Spleen (tissue), 11 donors: ENCODE measurements around the gene TTLL3. TPM values are rescaled to one million over a fixed set of nuclear protein-coding genes. Genes with fewer than 3 reads are reported as not detected.

Source experiments
- DNase-seq: peaks from one replicate; pipeline ENCODE4 v3.0.0-alpha.2; 2020
- H3K27ac ChIP-seq, 8 donors: fragments of 200-600 bp; sonication (generic) in 7 of 8; 1 replicate in 4 of 8; 2 replicates in 4 of 8; pipeline versions ENCODE4 v1.5.0 to v1.8.0; 2016 to 2021; ENCODE audit warnings: inconsistent platforms in 4 of 8, mild to moderate bottlenecking in 4 of 8, moderate library complexity in 1 of 8
- H3K27me3 ChIP-seq, 7 donors: fragments of 200-600 bp; sonication (generic) in 6 of 7; replicated peaks in 1 of 7; 1 replicate in 4 of 7; 2 replicates in 3 of 7; pipeline versions ENCODE4 v1.5.0 to v1.8.0; 2016 to 2021; ENCODE audit warnings: inconsistent platforms in 3 of 7, mild to moderate bottlenecking in 1 of 7
- H3K36me3 ChIP-seq, 6 donors: fragments of 200-600 bp; sonication (generic) in 5 of 6; 1 replicate in 4 of 6; 2 replicates in 2 of 6; pipeline versions ENCODE4 v1.5.0 to v1.8.0; 2016 to 2021; ENCODE audit warnings: inconsistent platforms in 2 of 6
- H3K4me1 ChIP-seq, 6 donors: fragments of 200-600 bp; sonication (generic) in 5 of 6; 1 replicate in 3 of 6; 2 replicates in 3 of 6; pipeline versions ENCODE4 v1.5.0 to v1.8.0; 2016 to 2021; ENCODE audit warnings: inconsistent platforms in 3 of 6
- H3K4me3 ChIP-seq, 8 donors: fragments of 200-600 bp; sonication (generic) in 7 of 8; 1 replicate in 4 of 8; 2 replicates in 4 of 8; pipeline versions ENCODE4 v1.5.0 to v1.8.0; 2016 to 2021; ENCODE audit warnings: inconsistent platforms in 4 of 8, mild to moderate bottlenecking in 4 of 8, moderate library complexity in 2 of 8
- H3K9me3 ChIP-seq, 8 donors: fragments of 200-600 bp; sonication (generic) in 7 of 8; 1 replicate in 4 of 8; 2 replicates in 4 of 8; pipeline versions ENCODE4 v1.5.0 to v1.8.0; 2016 to 2021; ENCODE audit warnings: inconsistent platforms in 4 of 8
- CTCF ChIP-seq, 11 experiments: fragments of 200-600 bp in 7 of 11; fragments of 450-650 bp in 4 of 11; sonication (generic) in 4 of 11; IDR thresholded peaks in 8 of 11; conservative IDR thresholded peaks in 3 of 11; 1 replicate in 7 of 11; 2 replicates in 4 of 11; pipeline versions ENCODE4 v1.4.0 to v1.8.0; 2016 to 2021; ENCODE audit warnings: antibody characterized with exemption in 11 of 11, inconsistent platforms in 4 of 11, mild to moderate bottlenecking in 1 of 11
- POLR2A ChIP-seq, 3 donors: fragments of 450-650 bp; IDR thresholded peaks; one replicate each; pipeline ENCODE4 v1.5.1; 2017; ENCODE audit warnings: antibody characterized with exemption in 3 of 3, mild to moderate bottlenecking in 1 of 3
- POLR2AphosphoS5 ChIP-seq, 3 donors: sonication (generic); formaldehyde crosslinking; IDR thresholded peaks; one replicate each; pipeline ENCODE4 v1.5.1; 2017; ENCODE audit warnings: antibody characterized with exemption in 3 of 3
- WGBS, 5 donors: extraction: QIAGEN DNeasy Blood & Tissue Kit in 3 of 5; methylation state at CpG; one replicate each; pipeline versions ENCODE4 v1.1.5 to v1.1.7; 2013 to 2018; 5-methylcytosine and 5-hydroxymethylcytosine counted together
- intact Hi-C: fragments of 100-400 bp; cut with DNase I; formaldehyde crosslinking; loops from one replicate; pipeline ENCODE4 v1.15.0; 2023; ENCODE audit warnings: low total_unique reads
- polyA plus RNA-seq, 3 donors: library from polyadenylated mRNA; stranded (reverse); fragments of 200-250 nt; gene quantifications; one replicate each; pipeline ENCODE4 v1.2.1, GENCODE V29; 2013
- total RNA-seq, 7 donors: library from RNA; depleted of rRNA in 3 of 7; stranded (reverse); fragments of >200 nt in 3 of 7; fragmentation: NEBNext Ultra II Directional in 4 of 7; extraction: Animal tissue kit (Norgen Biotek cat#: 25700) in 4 of 7; gene quantifications; one replicate each; pipeline versions ENCODE4 v1.1.0 to v1.2.1, GENCODE V29; 2016 to 2021
- donor health status: healthy with polysubstance abuse.
- donor health status: DM: no; HTN: no; CAD: no; lungs with moderate emphysema.
- donor health status: DM: no; HTN: no; CAD: no.
- donor health status: Bipolar disorder and iron deficiency.
- donor health status: healthy.
- donor health status: DM: no; HTN: no; CAD: no.
- donor health status: DM: yes; HTN: yes; CAD: no.

Gene TTLL3
- total and polyA plus RNA-seq, 10 donors = 24.8 to 143 (median 74.0) TPM

- H3K4me3 ChIP-seq = peak overlapping the region in 1 of 8 donors; percentile 9
- no peak for TF ChIP-seq CTCF (IDR thresholded peaks at IDR 0.05 in 8 of 11, conservative IDR thresholded peaks at IDR 0.05 in 3 of 11)
- no peak for TF ChIP-seq POLR2AphosphoS5 (IDR thresholded peaks at IDR 0.05)
- no peak for TF ChIP-seq POLR2A (IDR thresholded peaks at IDR 0.05)
- H3K9me3 ChIP-seq = no peaks in the 10 kb centered on the region
- no peaks in the 10 kb centered on the region for H3K27me3 ChIP-seq
- 17 to 60% (median 48%) methylated on average over 1 of the region's 1 CpG for WGBS, 5 donors
- peaks cover 26 to 61% (median 47%) of the 10 kb centered on the region in 6 donors for H3K4me1 ChIP-seq
- peaks cover 0 to 73% (median 49%) of the 10 kb centered on the region in 6 donors for H3K36me3 ChIP-seq
- intact Hi-C loops = no loop called here
- peak; percentile 52 for DNase-seq
- peak overlapping the region in 5 of 8 donors; percentile 2 to 84 (median 70) for H3K27ac ChIP-seq
Observed at GRCh38 chr3:9781551-9781950, 28.5 kb upstream of the TTLL3 start.

- DNase-seq = peak; percentile 14
- Histone ChIP-seq H3K27me3 (no peaks in the 10 kb centered on the region), H3K27ac (peak overlapping the region in 6 of 8 donors; percentile 2 to 84 (median 70)), H3K4me1 (peaks cover 26 to 65% (median 47%) of the 10 kb centered on the region in 6 donors), H3K9me3 (no peaks in the 10 kb centered on the region), H3K4me3 (no peak overlapping the region), H3K36me3 (peaks cover 0 to 79% (median 54%) of the 10 kb centered on the region in 6 donors)
- intact Hi-C loops = no loop called here
- no peak for TF ChIP-seq POLR2A (IDR thresholded peaks at IDR 0.05)
- no peak for TF ChIP-seq POLR2AphosphoS5 (IDR thresholded peaks at IDR 0.05)
- no peak for TF ChIP-seq CTCF (IDR thresholded peaks at IDR 0.05 in 8 of 11, conservative IDR thresholded peaks at IDR 0.05 in 3 of 11)
- WGBS, 5 donors = 50 to 61% (median 57%) methylated on average over 3 of the region's 3 CpGs
Observed at GRCh38 chr3:9781978-9782603, 28.0 kb upstream of the TTLL3 start.

GRCh38 chr3:9782770-9783169 is 27.3 kb upstream of the TTLL3 start:
- Histone ChIP-seq H3K9me3 (no peaks in the 10 kb centered on the region), H3K36me3 (peaks cover 0 to 85% (median 59%) of the 10 kb centered on the region in 6 donors), H3K4me1 (peaks cover 26 to 60% (median 47%) of the 10 kb centered on the region in 6 donors), H3K27me3 (no peaks in the 10 kb centered on the region), H3K27ac (peak overlapping the region in 3 of 8 donors; percentile 2 to 84 (median 82)), H3K4me3 (no peak overlapping the region)
- peak in 4 of 11 experiments; percentile 8 to 35 (median 18) for TF ChIP-seq CTCF (IDR thresholded peaks at IDR 0.05 in 8 of 11, conservative IDR thresholded peaks at IDR 0.05 in 3 of 11)
- no peak for TF ChIP-seq POLR2AphosphoS5 (IDR thresholded peaks at IDR 0.05)
- 33 to 68% (median 39%) methylated on average over 3 of the region's 3 CpGs for WGBS, 5 donors
- intact Hi-C loops = no loop called here
- no peak for DNase-seq

- Histone ChIP-seq H3K27me3 (no peaks in the 10 kb centered on the region), H3K4me3 (no peak overlapping the region), H3K36me3 (peaks cover 0 to 95% (median 68%) of the 10 kb centered on the region in 6 donors), H3K4me1 (peaks cover 26 to 48% (median 40%) of the 10 kb centered on the region in 6 donors), H3K9me3 (no peaks in the 10 kb centered on the region), H3K27ac (no peak overlapping the region)
- 91 to 97% (median 94%) methylated on average over 14 of the region's 14 CpGs for WGBS, 5 donors
- DNase-seq = no peak
- intact Hi-C loops = no loop called here
- TF ChIP-seq POLR2AphosphoS5 (IDR thresholded peaks at IDR 0.05) = peak in 1 of 3 donors; percentile 13
- no peak for TF ChIP-seq CTCF (IDR thresholded peaks at IDR 0.05 in 8 of 11, conservative IDR thresholded peaks at IDR 0.05 in 3 of 11)
- TF ChIP-seq POLR2A (IDR thresholded peaks at IDR 0.05) = no peak
Observed at GRCh38 chr3:9783954-9784353, 26.1 kb upstream of the TTLL3 start.
